PFSK-1 (cell line): Measurements from ENCODE around the gene CD27.

Source experiments
- POLR2AphosphoS5 ChIP-seq: IDR thresholded peaks from 2 replicates; pipeline ENCODE4 v1.6.1; 2012; ENCODE audit warnings: low read depth, mild to moderate bottlenecking, control low read depth, low read length, moderate library complexity
- SIN3A ChIP-seq: IDR thresholded peaks from 2 replicates; pipeline ENCODE4 v1.6.1; 2012; ENCODE audit warnings: mild to moderate bottlenecking, low read length, moderate library complexity, borderline replicate concordance; ENCODE audit not compliant: insufficient read depth
- TF ChIP-seq, protein P1 (sequence below), 2 experiments: IDR thresholded peaks; 2 replicates each; pipeline versions ENCODE4 v1.6.1 to v1.8.0; 2011 to 2012; ENCODE audit warnings: low read depth in 2 of 2, low read length in 2 of 2, control low read depth in 1 of 2, inconsistent platforms in 1 of 2, mild to moderate bottlenecking in 1 of 2, moderate library complexity in 1 of 2; ENCODE audit not compliant: insufficient read depth in 1 of 2

DNA sequence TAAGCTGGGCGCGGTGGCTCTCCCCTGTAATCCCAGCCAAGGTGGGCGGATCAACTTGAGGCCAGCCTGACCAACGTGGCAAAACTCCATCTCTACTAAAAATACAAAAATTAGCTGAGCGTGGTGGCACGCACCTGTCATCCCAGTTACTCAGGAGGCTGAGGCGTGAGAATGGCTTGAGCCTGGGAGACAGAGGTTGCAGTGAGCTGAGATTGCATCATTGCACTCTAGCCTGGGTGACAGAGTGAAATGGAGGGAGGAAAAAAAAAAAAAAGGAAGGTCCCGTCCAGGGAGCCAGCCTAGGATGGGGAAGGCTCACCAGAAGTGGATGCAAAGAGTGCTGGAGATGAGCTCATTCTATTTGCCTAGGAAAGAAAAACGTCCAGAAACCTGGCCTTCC lies 1.9 kb upstream of the CD27 start:
- TF ChIP-seq, protein P1, sequence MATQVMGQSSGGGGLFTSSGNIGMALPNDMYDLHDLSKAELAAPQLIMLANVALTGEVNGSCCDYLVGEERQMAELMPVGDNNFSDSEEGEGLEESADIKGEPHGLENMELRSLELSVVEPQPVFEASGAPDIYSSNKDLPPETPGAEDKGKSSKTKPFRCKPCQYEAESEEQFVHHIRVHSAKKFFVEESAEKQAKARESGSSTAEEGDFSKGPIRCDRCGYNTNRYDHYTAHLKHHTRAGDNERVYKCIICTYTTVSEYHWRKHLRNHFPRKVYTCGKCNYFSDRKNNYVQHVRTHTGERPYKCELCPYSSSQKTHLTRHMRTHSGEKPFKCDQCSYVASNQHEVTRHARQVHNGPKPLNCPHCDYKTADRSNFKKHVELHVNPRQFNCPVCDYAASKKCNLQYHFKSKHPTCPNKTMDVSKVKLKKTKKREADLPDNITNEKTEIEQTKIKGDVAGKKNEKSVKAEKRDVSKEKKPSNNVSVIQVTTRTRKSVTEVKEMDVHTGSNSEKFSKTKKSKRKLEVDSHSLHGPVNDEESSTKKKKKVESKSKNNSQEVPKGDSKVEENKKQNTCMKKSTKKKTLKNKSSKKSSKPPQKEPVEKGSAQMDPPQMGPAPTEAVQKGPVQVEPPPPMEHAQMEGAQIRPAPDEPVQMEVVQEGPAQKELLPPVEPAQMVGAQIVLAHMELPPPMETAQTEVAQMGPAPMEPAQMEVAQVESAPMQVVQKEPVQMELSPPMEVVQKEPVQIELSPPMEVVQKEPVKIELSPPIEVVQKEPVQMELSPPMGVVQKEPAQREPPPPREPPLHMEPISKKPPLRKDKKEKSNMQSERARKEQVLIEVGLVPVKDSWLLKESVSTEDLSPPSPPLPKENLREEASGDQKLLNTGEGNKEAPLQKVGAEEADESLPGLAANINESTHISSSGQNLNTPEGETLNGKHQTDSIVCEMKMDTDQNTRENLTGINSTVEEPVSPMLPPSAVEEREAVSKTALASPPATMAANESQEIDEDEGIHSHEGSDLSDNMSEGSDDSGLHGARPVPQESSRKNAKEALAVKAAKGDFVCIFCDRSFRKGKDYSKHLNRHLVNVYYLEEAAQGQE (IDR thresholded peaks at IDR 0.05; ENCODE audit: insufficient read depth in 1 of 2, low read depth in 2 of 2, low read length in 2 of 2) = no peak
- TF ChIP-seq SIN3A = no peak
- no peak for TF ChIP-seq POLR2AphosphoS5
